ENCODE data around the gene PDLIM5.
A peak's percentile ranks its signal among the peaks of the same experiment; 100 is the strongest.

Gene PDLIM5

GRCh38 chr4:94678896-94679295 lies 227.2 kb downstream of the PDLIM5 start:
- TF ChIP-seq, protein P1, sequence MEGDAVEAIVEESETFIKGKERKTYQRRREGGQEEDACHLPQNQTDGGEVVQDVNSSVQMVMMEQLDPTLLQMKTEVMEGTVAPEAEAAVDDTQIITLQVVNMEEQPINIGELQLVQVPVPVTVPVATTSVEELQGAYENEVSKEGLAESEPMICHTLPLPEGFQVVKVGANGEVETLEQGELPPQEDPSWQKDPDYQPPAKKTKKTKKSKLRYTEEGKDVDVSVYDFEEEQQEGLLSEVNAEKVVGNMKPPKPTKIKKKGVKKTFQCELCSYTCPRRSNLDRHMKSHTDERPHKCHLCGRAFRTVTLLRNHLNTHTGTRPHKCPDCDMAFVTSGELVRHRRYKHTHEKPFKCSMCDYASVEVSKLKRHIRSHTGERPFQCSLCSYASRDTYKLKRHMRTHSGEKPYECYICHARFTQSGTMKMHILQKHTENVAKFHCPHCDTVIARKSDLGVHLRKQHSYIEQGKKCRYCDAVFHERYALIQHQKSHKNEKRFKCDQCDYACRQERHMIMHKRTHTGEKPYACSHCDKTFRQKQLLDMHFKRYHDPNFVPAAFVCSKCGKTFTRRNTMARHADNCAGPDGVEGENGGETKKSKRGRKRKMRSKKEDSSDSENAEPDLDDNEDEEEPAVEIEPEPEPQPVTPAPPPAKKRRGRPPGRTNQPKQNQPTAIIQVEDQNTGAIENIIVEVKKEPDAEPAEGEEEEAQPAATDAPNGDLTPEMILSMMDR (IDR thresholded peaks at IDR 0.05; ENCODE audit: poor library complexity, severe bottlenecking) = no peak
- peak; percentile 35; the same call in 2 of the 3 replicates for ATAC-seq (ENCODE audit: low read depth)
- Histone ChIP-seq H3K4me3 (ENCODE audit: severe bottlenecking) (no peak overlapping the region), H3K9me3 (ENCODE audit: severe bottlenecking) (no peaks in the 10 kb centered on the region), H3K27me3 (ENCODE audit: insufficient read depth, poor library complexity, severe bottlenecking) (no peaks in the 10 kb centered on the region), H3K36me3 (ENCODE audit: low read depth) (no peaks in the 10 kb centered on the region), H3K27ac (ENCODE audit: poor library complexity, severe bottlenecking) (no peak overlapping the region), H3K4me1 (ENCODE audit: insufficient read depth, poor library complexity, severe bottlenecking) (no peaks in the 10 kb centered on the region)
- no peak for DNase-seq (ENCODE audit: low spot score)

- ATAC-seq (ENCODE audit: low read depth) = no peak
- H3K27ac ChIP-seq (ENCODE audit: poor library complexity, severe bottlenecking) = no peak overlapping the region
- DNase-seq (ENCODE audit: low spot score) = no peak
Measured at GRCh38 chr4:94680176-94680862, 228.6 kb downstream of the PDLIM5 start.

DNA sequence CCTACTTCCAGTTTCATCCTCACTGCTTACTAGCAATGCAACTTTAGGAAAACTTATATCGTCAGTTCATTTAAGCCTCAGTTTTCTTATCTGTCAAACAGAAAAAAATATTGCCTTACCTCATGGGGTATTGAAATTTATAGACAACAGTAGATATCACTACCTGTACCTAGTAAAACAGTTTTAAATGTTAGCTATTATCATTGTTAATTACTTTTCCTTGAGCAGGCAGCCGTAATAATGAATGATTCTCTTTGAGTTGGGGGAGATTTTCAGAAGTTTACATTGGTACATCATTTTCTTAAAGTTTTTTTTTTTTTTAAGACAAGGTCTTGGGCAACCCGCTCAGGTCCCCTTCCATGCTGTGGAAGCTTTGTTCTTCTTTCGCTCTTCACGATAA lies 234.3 kb downstream of the PDLIM5 start:
- no peak overlapping the region for H3K4me3 ChIP-seq (ENCODE audit: severe bottlenecking)
- H3K9me3 ChIP-seq (ENCODE audit: severe bottlenecking) = no peaks in the 10 kb centered on the region
- ATAC-seq (ENCODE audit: low read depth) (no peak), DNase-seq (ENCODE audit: low spot score) (no peak)
- H3K27me3 ChIP-seq (ENCODE audit: insufficient read depth, poor library complexity, severe bottlenecking) = no peaks in the 10 kb centered on the region
- H3K4me1 ChIP-seq (ENCODE audit: insufficient read depth, poor library complexity, severe bottlenecking) = no peaks in the 10 kb centered on the region
- TF ChIP-seq, protein P1 (IDR thresholded peaks at IDR 0.05; ENCODE audit: poor library complexity, severe bottlenecking) = no peak
- H3K27ac ChIP-seq (ENCODE audit: poor library complexity, severe bottlenecking) = no peak overlapping the region
- no peaks in the 10 kb centered on the region for H3K36me3 ChIP-seq (ENCODE audit: low read depth)

More at GRCh38 chr4:94680176-94680862, 228.6 kb downstream of the PDLIM5 start:
- H3K27me3 ChIP-seq (ENCODE audit: insufficient read depth, poor library complexity, severe bottlenecking) = no peaks in the 10 kb centered on the region
- no peaks in the 10 kb centered on the region for H3K9me3 ChIP-seq (ENCODE audit: severe bottlenecking)
- H3K36me3 ChIP-seq (ENCODE audit: low read depth) = no peaks in the 10 kb centered on the region
- no peak overlapping the region for H3K4me3 ChIP-seq (ENCODE audit: severe bottlenecking)
- TF ChIP-seq, protein P1 (IDR thresholded peaks at IDR 0.05; ENCODE audit: poor library complexity, severe bottlenecking) = no peak
- H3K4me1 ChIP-seq (ENCODE audit: insufficient read depth, poor library complexity, severe bottlenecking) = no peaks in the 10 kb centered on the region

DNA sequence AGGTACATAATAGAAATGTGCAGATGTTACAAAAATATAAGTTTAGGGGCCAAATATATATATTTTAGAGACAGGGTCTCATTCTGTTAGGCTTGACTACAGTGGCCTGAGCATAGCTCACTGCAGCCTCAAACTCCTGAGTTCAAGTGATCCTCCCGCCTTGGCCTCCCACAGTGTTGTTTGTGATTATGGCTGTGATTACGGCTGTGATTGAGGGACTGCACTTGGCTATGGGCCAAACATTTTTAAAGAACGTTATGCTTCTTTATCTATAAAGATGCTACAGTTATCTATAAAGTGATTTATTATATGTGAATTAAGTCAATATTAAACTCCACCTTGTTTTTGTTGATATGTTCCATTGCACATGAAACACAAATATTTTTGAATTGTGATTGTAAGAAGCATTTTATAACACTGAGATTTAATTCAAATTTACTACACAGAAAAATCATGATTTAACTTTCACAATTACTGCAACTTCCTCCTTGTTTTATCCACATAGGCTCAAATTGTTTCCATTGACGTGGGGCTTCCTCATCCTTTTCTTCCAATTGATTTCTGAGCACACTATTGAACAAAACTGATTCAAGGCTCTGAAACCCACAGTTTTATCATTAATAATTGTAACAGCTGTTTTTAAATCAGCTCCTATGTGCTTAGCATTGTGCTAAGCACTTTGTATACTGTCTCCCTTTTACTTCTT lies 237.6 kb downstream of the PDLIM5 start:
- H3K27ac ChIP-seq (ENCODE audit: poor library complexity, severe bottlenecking) = no peak overlapping the region
- H3K27me3 ChIP-seq (ENCODE audit: insufficient read depth, poor library complexity, severe bottlenecking) = no peaks in the 10 kb centered on the region
- no peaks in the 10 kb centered on the region for H3K4me1 ChIP-seq (ENCODE audit: insufficient read depth, poor library complexity, severe bottlenecking)
- H3K4me3 ChIP-seq (ENCODE audit: severe bottlenecking) = no peak overlapping the region
- no peaks in the 10 kb centered on the region for H3K9me3 ChIP-seq (ENCODE audit: severe bottlenecking)
- ATAC-seq (ENCODE audit: low read depth) (no peak), DNase-seq (ENCODE audit: low spot score) (no peak)
- no peaks in the 10 kb centered on the region for H3K36me3 ChIP-seq (ENCODE audit: low read depth)
- TF ChIP-seq, protein P1 (IDR thresholded peaks at IDR 0.05; ENCODE audit: poor library complexity, severe bottlenecking) = no peak

DNA sequence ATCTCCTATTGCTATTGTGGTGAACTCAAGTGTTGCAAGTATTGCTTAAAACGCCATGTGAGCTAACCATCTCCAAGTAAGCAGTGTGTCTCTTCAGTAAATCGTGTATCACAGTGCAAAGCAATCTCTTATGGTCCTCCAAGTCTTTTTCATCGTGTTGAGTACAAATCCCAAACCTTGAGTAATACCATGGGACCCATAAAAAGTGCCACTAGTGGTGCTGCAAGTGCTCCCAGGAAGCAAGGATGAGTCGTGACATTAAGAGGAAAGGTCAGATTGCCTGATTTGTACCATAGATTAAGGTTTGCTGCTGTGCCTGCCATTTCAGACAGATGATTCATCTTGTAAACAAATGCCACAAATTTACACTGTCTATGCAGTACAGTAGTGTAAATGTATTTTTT lies 239.1 kb downstream of the PDLIM5 start:
- Histone ChIP-seq H3K4me3 (ENCODE audit: severe bottlenecking) (no peak overlapping the region), H3K9me3 (ENCODE audit: severe bottlenecking) (no peaks in the 10 kb centered on the region), H3K36me3 (ENCODE audit: low read depth) (no peaks in the 10 kb centered on the region), H3K27ac (ENCODE audit: poor library complexity, severe bottlenecking) (no peak overlapping the region), H3K4me1 (ENCODE audit: insufficient read depth, poor library complexity, severe bottlenecking) (no peaks in the 10 kb centered on the region), H3K27me3 (ENCODE audit: insufficient read depth, poor library complexity, severe bottlenecking) (no peaks in the 10 kb centered on the region)
- TF ChIP-seq, protein P1 (IDR thresholded peaks at IDR 0.05; ENCODE audit: poor library complexity, severe bottlenecking) = no peak
- peak; percentile 64; the same call in 2 of the 3 replicates for ATAC-seq (ENCODE audit: low read depth)
- no peak for DNase-seq (ENCODE audit: low spot score)
